ENCODE measurements around the gene MAPK1.
"Not testable (repeated sequence)": the region's sequence is repeated elsewhere in the genome, so short reads cannot be mapped to it uniquely, and the experiment has no call there.

MAPK1 gene

DNA sequence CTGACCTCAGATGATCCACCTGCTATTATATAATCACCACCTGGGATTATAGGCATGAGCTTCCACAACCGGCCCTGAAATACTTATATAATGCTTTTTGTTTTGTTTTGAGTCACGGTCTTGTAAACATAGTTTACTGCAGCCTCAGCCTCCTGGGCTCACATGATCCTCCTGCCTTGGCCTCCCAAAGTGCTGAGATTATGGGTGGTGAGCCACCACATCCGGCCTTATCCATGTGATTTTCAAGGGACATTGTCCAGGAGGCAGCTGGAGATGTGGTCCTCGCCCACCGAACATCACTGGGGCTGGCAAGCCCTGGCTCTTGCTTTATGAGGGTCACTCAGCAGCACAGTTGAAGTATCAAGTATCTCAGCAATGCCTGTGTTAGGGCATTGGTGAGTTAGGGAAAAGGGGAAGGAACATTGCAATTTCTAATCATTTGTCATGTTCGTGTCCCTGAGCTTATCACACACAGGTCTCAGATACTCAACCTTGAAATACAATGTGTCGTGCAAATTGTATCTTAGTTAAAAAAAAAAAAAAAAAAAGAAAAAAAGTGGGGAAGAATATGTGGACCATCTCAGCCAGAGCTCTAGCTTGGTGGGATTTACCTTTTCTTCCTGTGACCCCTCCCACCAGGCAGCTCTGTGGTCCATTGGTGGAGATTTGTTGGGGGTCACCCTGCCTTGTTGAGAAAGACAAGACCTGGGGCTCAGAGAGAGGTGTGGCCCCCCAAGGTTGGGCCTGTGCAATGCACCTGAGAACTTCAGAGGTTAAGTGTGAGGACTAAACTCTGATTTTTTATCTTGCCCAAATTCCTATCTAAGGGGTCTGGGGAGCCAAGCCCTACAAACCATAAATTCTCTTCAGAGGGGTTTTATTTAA, 40.4 kb upstream of the MAPK1 start:
- POLR2A ChIA-PET (ENCODE audit: low non-redundant PET), result interaction anchor here (0.6 kb wide), 1 partner anchor 218 kb away, joined by 3 read pairs; no protein-coding TSS in a partner anchor
- DNase-seq (ENCODE audit: low spot score), result no peak
- no peak overlapping the region for H3K27ac ChIP-seq
- TF ChIP-seq, protein P1, sequence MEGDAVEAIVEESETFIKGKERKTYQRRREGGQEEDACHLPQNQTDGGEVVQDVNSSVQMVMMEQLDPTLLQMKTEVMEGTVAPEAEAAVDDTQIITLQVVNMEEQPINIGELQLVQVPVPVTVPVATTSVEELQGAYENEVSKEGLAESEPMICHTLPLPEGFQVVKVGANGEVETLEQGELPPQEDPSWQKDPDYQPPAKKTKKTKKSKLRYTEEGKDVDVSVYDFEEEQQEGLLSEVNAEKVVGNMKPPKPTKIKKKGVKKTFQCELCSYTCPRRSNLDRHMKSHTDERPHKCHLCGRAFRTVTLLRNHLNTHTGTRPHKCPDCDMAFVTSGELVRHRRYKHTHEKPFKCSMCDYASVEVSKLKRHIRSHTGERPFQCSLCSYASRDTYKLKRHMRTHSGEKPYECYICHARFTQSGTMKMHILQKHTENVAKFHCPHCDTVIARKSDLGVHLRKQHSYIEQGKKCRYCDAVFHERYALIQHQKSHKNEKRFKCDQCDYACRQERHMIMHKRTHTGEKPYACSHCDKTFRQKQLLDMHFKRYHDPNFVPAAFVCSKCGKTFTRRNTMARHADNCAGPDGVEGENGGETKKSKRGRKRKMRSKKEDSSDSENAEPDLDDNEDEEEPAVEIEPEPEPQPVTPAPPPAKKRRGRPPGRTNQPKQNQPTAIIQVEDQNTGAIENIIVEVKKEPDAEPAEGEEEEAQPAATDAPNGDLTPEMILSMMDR (conservative IDR thresholded peaks at IDR 0.05; ENCODE audit: low read depth), result no peak
- CTCF ChIA-PET, result no interaction called here

DNA sequence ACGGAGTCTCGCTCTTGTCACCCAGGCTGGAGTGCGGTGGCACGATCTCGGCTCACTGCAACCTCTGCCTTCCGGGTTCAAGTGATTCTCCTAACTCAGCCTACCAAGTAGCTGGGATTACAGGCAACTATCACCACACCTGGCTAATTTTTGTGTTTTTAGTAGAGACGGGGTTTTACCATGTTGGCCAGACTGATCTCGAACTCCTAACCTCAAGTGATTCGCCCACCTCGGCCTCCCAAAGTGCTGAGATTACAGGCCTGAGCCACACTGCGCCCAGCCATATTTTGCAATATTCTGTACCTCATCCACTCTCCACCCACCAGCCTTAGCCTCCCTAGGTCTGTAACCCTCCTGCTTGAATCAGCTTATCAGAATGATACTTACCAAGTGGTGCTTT, 37.8 kb upstream of the MAPK1 start:
- H3K27ac ChIP-seq; DNase-seq (ENCODE audit: low spot score); POLR2A ChIA-PET (ENCODE audit: low non-redundant PET): not testable (repeated sequence)
- CTCF ChIA-PET, result interaction anchor here (0.6 kb wide), 1 partner anchor 14 kb away, joined by 5 read pairs; no protein-coding TSS in a partner anchor

DNA sequence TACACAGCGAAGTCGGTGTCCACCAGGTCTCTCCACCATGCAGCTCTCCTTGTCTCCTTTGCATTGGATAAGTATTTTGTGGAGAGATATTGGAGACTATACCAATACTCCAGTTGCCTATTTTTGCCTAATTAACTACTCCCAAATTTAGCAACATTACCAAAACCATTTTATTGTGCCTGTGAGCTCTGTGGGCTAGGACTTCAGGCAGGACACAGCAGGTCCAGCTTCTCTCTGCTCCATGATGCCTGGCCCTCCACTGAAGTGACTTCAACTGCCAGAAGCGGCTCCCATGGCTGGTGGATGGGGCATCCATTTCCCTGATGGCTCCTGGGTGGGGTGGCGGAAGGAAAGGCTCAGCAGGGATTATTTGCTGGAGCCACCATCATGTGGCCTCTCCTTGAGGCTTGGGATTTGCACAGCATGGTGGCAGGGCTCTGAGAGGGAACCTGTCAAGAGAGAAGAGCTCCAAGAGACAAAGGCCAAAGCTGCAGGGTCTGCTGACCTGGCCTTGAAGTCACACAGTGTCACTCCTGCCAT, 36.9 kb upstream of the MAPK1 start:
- no peak overlapping the region for H3K27ac ChIP-seq
- no peak for DNase-seq (ENCODE audit: low spot score)
- ChIA-PET POLR2A (ENCODE audit: low non-redundant PET) (interaction anchor here (0.7 kb wide), 1 partner anchor 11 kb away, joined by 8 read pairs; no protein-coding TSS in a partner anchor), CTCF (interaction anchor here (0.6 kb wide), 1 partner anchor 15 kb away, joined by 5 read pairs; no protein-coding TSS in a partner anchor)
- TF ChIP-seq, protein P1 (conservative IDR thresholded peaks at IDR 0.05; ENCODE audit: low read depth), result no peak

DNA sequence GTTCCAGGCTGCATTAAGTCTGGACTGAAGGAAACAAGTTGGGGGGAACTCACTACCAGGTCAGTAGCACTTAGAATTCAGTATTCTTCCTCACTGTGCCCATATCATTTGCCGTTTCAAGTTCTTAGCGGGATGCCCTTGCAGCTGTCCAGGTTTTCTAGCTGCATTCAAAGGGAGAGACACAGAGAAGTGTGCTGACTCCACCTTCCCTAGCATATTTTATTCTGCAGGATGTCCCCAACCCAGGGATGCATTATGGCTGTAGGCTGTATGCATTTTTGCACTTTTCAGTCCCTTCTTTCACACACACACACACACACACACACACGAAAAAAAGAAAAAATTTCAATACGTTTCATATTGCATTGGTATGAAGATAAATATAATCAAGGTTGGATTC, 35.8 kb upstream of the MAPK1 start:
- ChIA-PET CTCF (no interaction called here), POLR2A (ENCODE audit: low non-redundant PET) (no interaction called here)
- H3K27ac ChIP-seq, result no peak overlapping the region
- DNase-seq (ENCODE audit: low spot score), result no peak
- TF ChIP-seq, protein P1 (conservative IDR thresholded peaks at IDR 0.05; ENCODE audit: low read depth), result no peak

DNA sequence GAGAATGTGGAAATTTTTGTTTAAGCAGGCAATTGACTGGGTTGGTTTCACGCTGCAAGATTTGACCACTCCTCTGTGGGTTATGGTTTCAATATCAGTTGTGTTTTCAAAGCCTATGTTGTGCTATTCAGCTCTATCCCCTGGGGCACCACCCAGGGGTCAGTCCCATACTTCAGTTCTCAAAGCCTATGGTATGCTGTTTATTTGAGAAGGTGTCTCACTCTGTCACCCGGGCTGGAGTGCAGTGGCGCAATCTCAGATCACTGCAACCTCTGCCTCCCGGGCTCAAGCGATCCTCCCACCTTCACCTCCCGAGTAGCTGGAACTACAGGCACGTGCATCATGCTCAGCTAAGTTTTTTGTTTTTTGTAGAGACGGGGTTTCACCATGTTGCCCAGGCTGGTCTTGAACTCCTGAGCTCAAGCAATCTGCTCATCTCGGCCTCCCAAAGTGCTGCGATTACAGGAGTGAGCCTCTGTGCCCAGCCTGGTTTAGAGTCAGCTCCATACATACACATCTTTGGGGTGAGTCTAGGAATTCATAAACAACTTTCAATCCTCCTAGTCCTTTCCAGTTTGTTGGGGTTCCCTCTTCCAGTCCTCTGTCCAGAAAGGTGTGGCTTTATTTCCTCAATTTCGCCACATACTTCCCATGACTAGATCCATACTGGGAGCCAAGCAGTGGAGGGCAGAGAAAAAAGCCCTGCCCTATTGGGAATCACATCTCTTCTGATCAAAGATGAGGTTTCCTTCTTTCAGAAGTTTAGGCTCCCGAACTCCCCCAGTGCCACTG, 35.0 kb upstream of the MAPK1 start:
- POLR2A ChIA-PET (ENCODE audit: low non-redundant PET), result no interaction called here
- TF ChIP-seq, protein P1 (conservative IDR thresholded peaks at IDR 0.05; ENCODE audit: low read depth), result no peak
- DNase-seq (ENCODE audit: low spot score), result no peak
- CTCF ChIA-PET, result no interaction called here
- no peak overlapping the region for H3K27ac ChIP-seq

DNA sequence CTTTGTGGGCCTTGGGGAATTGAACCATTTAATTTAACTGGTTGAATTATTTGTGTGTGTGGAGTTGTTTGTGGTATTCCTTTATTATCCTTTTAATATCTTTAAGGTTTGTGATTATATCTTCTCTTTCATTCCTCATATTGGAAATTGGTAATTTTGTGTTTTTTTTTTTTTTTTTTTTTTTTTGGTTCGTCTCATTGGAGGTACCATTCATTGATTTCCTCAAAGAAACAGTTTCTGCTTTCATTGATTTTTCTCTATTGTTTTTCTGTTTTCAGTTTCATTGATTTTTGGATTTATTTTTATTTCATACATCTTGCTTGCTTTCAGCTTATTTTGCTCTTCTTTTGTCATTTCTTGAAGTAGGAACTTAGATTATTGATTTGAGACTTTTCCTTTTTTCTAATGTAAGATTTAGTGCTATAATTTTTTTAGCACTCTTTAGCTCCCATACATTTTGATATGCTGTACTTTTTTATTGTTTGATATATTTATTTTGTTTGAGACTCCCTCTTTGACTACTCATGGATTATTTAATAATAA, 31.0 kb upstream of the MAPK1 start:
- ChIA-PET POLR2A (ENCODE audit: low non-redundant PET) (interaction anchor here (0.6 kb wide), 1 partner anchor 9 kb away, joined by 3 read pairs; no protein-coding TSS in a partner anchor), CTCF (no interaction called here)
- H3K27ac ChIP-seq, result no peak overlapping the region
- no peak for DNase-seq (ENCODE audit: low spot score)
- TF ChIP-seq, protein P1 (conservative IDR thresholded peaks at IDR 0.05; ENCODE audit: low read depth), result no peak

Measured in RWPE1 (cell line).